Keratinocyte (primary cell): ENCODE data around the gene PTGES. TPM values are rescaled to one million over a fixed set of nuclear protein-coding genes. Genes with fewer than 3 reads are reported as not detected.

Experiments used
- DNase-seq: peaks from one replicate; pipeline ENCODE4 v3.0.0-alpha.2; 2011; ENCODE audit warnings: low read depth, missing footprints, low spot score
- FAIRE-seq: peaks from 2 replicates; lab custom pipeline; 2011; peaks lifted over from hg19 to GRCh38; lab: Jason Lieb, UNC
- H2AFZ ChIP-seq: 2 replicates; pipeline ENCODE4 v1.6.0; 2012; ENCODE audit warnings: low read length, control low read depth, inconsistent platforms; ENCODE audit not compliant: control insufficient read depth
- H3K27ac ChIP-seq: 2 replicates; pipeline ENCODE4 v1.5.1; 2011; ENCODE audit warnings: low read length; ENCODE audit not compliant: control insufficient read depth, insufficient read depth
- H3K27me3 ChIP-seq: 3 replicates; pipeline ENCODE4 v1.6.0; 2011; ENCODE audit warnings: low read length; ENCODE audit not compliant: control insufficient read depth, insufficient read depth; ENCODE audit errors: extremely low read depth
- H3K36me3 ChIP-seq, 2 experiments: 2 replicates in 1 of 2; 3 replicates in 1 of 2; pipeline ENCODE4 v1.5.1; 2011; ENCODE audit warnings: low read length in 2 of 2, mild to moderate bottlenecking in 1 of 2; ENCODE audit not compliant: control insufficient read depth in 2 of 2, insufficient read depth in 2 of 2; ENCODE audit errors: extremely low read depth in 1 of 2
- H3K4me1 ChIP-seq: 3 replicates; pipeline ENCODE4 v1.5.1; 2011; ENCODE audit warnings: low read length; ENCODE audit not compliant: control insufficient read depth, insufficient read depth; ENCODE audit errors: extremely low read depth
- H3K4me2 ChIP-seq: 3 replicates; pipeline ENCODE4 v1.6.0; 2011; ENCODE audit warnings: low read depth, low read length; ENCODE audit not compliant: control insufficient read depth, insufficient read depth; ENCODE audit errors: extremely low read depth
- H3K4me3 ChIP-seq, 3 experiments: fragments of 200-600 bp in 1 of 3; sonication (generic) in 1 of 3; 2 replicates in 2 of 3; 3 replicates in 1 of 3; pipeline ENCODE4 v1.5.1; 2011 to 2016; ENCODE audit warnings: low read length in 3 of 3, mild to moderate bottlenecking in 3 of 3, control low read depth in 2 of 3, inconsistent platforms in 1 of 3, low read depth in 1 of 3, mixed read lengths in 1 of 3, mixed run types in 1 of 3, moderate library complexity in 1 of 3; ENCODE audit not compliant: control insufficient read depth in 2 of 3, insufficient read depth in 2 of 3; ENCODE audit errors: extremely low read depth in 1 of 3
- H3K79me2 ChIP-seq: 2 replicates; pipeline ENCODE4 v1.6.0; 2012; ENCODE audit warnings: low read length; ENCODE audit not compliant: control insufficient read depth, insufficient read depth
- H3K9ac ChIP-seq: 3 replicates; pipeline ENCODE4 v1.6.0; 2011; ENCODE audit warnings: low read length; ENCODE audit not compliant: control insufficient read depth, insufficient read depth; ENCODE audit errors: extremely low read depth
- H3K9me1 ChIP-seq: 3 replicates; pipeline ENCODE4 v1.6.0; 2011; ENCODE audit warnings: low read length; ENCODE audit not compliant: control insufficient read depth, insufficient read depth; ENCODE audit errors: extremely low read depth
- H3K9me3 ChIP-seq: 2 replicates; pipeline ENCODE4 v1.5.1; 2012; ENCODE audit warnings: low read depth, low read length; ENCODE audit not compliant: control insufficient read depth
- H4K20me1 ChIP-seq: 3 replicates; pipeline ENCODE4 v1.6.0; 2011; ENCODE audit warnings: low read length; ENCODE audit not compliant: control insufficient read depth, insufficient read depth; ENCODE audit errors: extremely low read depth
- EZH2 ChIP-seq: IDR thresholded peaks from one replicate; pipeline ENCODE4 v1.6.1; 2012; ENCODE audit warnings: inconsistent platforms, mild to moderate bottlenecking, low read length, moderate library complexity
- dilution Hi-C: fragments of 300-500 bp; cut with MboI; formaldehyde crosslinking; loops from one replicate; pipeline ENCODE4 v1.7.0; 2020; ENCODE audit warnings: low sequenced_read_pairs; ENCODE audit not compliant: extremely low pct_ligation_motif_present
- polyA plus RNA-seq, 5 experiments: library from polyadenylated mRNA; depleted of rRNA in 3 of 5; stranded (reverse) in 3 of 5; stranded (forward) in 1 of 5; unstranded in 1 of 5; fragments of >200 nt; gene quantifications; 1 replicate in 1 of 5; 2 replicates in 3 of 5; 3 replicates in 1 of 5; pipeline versions ENCODE4 v1.2.1 to v1.2.3, GENCODE V29; 2011 to 2012; ENCODE audit warnings: missing spikeins in 2 of 5, low read depth in 1 of 5, low replicate concordance in 1 of 5
- TF ChIP-seq, protein P1 (sequence below), 3 experiments: IDR thresholded peaks in 1 of 3; conservative IDR thresholded peaks in 1 of 3; optimal IDR thresholded peaks in 1 of 3; 2 replicates in 2 of 3; 3 replicates in 1 of 3; pipeline versions ENCODE3 to v1.5.1; 2011; ENCODE audit warnings: low read length in 3 of 3, mild to moderate bottlenecking in 3 of 3, moderate library complexity in 2 of 3, control low read depth in 1 of 3, inconsistent platforms in 1 of 3; ENCODE audit not compliant: insufficient read depth in 2 of 3; ENCODE audit errors: extremely low read depth in 1 of 3

The PTGES gene
- polyA plus RNA-seq, 1 donor (not counting 4 experiments of a cell fraction or from before 2014, with no cell fraction given): 19.7 TPM

DNA sequence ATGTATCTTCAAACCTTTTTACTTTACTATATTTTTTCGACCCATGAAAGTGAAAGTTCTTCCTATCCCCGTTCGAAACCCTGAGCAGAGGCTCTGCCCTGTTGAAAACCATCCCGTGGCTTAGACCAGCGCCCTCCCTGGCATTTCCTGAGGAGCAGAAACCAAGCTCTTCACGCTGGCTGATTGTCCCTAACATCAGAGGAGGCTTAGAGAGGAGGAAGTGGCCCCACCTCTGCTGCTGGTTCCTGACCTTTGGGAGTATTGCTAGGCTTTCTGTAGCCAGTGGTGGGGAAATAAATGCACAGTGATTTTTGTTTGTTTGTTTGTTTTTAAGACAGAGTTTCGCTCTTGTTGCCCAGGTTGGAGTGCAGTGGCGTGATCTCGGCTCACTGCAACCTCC, 4.2 kb upstream of the PTGES start:
- Histone ChIP-seq H4K20me1 (no peaks in the 10 kb centered on the region), H3K4me3 (no peak overlapping the region), H3K27ac (no peak overlapping the region), H3K36me3 (no peaks in the 10 kb centered on the region), H3K9me3 (no peaks in the 10 kb centered on the region), H3K9ac (no peak overlapping the region), H3K79me2 (no peaks in the 10 kb centered on the region), H3K4me2 (no peak overlapping the region), H3K4me1 (peaks cover 17% of the 10 kb centered on the region), H2AFZ (no peak overlapping the region), H3K9me1 (no peaks in the 10 kb centered on the region), H3K27me3 (no peaks in the 10 kb centered on the region)
- no peak for TF ChIP-seq EZH2
- TF ChIP-seq, protein P1, sequence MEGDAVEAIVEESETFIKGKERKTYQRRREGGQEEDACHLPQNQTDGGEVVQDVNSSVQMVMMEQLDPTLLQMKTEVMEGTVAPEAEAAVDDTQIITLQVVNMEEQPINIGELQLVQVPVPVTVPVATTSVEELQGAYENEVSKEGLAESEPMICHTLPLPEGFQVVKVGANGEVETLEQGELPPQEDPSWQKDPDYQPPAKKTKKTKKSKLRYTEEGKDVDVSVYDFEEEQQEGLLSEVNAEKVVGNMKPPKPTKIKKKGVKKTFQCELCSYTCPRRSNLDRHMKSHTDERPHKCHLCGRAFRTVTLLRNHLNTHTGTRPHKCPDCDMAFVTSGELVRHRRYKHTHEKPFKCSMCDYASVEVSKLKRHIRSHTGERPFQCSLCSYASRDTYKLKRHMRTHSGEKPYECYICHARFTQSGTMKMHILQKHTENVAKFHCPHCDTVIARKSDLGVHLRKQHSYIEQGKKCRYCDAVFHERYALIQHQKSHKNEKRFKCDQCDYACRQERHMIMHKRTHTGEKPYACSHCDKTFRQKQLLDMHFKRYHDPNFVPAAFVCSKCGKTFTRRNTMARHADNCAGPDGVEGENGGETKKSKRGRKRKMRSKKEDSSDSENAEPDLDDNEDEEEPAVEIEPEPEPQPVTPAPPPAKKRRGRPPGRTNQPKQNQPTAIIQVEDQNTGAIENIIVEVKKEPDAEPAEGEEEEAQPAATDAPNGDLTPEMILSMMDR (optimal IDR thresholded peaks at IDR 0.05 in 1 of 3, IDR thresholded peaks at IDR 0.05 in 1 of 3, conservative IDR thresholded peaks at IDR 0.05 in 1 of 3; ENCODE audit: extremely low read depth in 1 of 3, insufficient read depth in 2 of 3, low read length in 3 of 3): no peak
- no peak for DNase-seq
- dilution Hi-C loops: no loop called here
- FAIRE-seq: no peak

DNA sequence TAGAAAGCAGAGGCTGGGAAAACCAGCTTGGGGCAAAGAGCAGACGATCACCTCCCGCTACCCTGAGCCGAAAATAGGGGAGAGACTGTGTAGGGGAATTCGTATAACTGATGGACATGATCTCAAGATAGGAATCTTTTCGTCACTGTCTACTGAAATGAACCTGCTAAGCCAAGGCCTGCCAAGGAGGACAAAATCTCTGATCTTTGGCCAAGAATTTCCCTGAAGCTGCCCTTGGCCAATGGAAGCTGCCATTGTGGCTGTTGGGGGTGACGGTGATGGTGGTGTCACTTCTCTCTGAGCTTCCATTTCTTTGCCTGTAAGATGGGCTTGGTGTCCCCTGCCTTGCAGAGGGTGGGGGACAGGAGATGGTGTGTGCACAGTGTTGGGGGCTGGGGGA, 3.3 kb upstream of the PTGES start:
- H3K27me3 ChIP-seq: no peaks in the 10 kb centered on the region
- no peak overlapping the region for H3K4me3 ChIP-seq
- H3K36me3 ChIP-seq: no peaks in the 10 kb centered on the region
- H3K9me3 ChIP-seq: no peaks in the 10 kb centered on the region
- no peaks in the 10 kb centered on the region for H4K20me1 ChIP-seq
- H2AFZ ChIP-seq: no peak overlapping the region
- dilution Hi-C loops: no loop called here
- no peak overlapping the region for H3K9ac ChIP-seq
- H3K4me1 ChIP-seq: peaks cover 20% of the 10 kb centered on the region
- no peaks in the 10 kb centered on the region for H3K79me2 ChIP-seq
- no peak for DNase-seq
- FAIRE-seq: no peak
- no peak overlapping the region for H3K4me2 ChIP-seq
- TF ChIP-seq, protein P1 (optimal IDR thresholded peaks at IDR 0.05 in 1 of 3, IDR thresholded peaks at IDR 0.05 in 1 of 3, conservative IDR thresholded peaks at IDR 0.05 in 1 of 3; ENCODE audit: extremely low read depth in 1 of 3, insufficient read depth in 2 of 3, low read length in 3 of 3): no peak
- TF ChIP-seq EZH2: no peak
- no peaks in the 10 kb centered on the region for H3K9me1 ChIP-seq
- no peak overlapping the region for H3K27ac ChIP-seq
